ENCODE data around the gene NLRP3.
"Not testable (repeated sequence)": the region's sequence is repeated elsewhere in the genome, so short reads cannot be mapped to it uniquely, and the experiment has no call there.

The NLRP3 gene

DNA sequence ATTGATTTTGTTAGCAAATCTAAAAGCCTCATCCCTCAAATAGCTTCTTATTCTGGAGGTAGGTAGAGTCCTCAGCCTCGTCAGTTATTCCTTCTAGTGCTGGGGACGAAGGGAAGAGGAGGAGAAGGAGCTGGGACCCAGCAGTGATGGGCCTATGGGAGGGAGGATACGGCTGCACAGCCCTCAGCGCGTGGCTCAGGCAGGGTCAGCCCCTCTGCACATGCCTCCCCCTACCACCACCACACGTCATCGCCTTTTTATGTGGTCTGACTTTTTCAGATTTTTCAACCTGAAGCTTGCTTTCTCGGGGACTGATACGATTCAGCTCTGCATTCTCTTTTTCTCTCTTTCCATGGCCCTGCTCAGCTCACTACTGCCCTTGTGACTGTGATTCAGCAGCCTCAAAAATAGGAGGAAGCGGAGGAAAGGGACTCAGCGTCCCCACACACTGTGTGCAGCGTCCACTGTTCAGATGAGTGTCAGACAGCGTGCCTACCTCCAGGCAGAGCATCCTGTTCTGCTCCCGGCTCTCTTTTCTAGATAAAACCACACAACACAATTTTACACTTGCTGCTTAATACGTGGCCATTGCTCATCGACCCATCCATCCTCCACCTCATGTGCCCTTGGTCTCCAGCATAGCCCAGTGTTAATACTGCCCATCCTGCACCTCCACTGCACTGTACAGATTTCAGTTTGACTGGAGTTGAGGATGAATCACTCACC is 41.1 kb downstream of the NLRP3 start:
- no peak overlapping the region for H3K4me3 ChIP-seq (ENCODE audit: low read depth, low read length)
- no peak for DNase-seq (ENCODE audit: low read depth)

DNA sequence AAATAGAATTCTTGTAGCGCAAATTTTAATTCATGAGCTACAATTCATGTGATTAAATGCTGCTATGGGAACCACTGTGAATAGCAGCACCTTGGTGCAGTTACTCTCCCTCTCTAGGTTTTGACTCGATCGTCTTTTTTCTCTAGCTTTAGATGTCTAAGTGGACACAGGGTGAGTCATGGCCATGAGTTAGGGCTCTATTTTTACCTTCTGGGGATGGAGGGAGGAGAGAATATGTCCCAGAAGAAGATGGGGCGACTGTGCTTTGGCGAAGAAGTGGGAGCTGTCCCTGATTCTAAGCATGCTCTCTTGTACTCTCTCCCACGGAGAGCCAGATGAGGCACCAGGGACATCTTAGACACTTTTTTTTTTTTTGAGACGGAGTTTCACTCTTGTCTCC is 43.5 kb downstream of the NLRP3 start:
- no peak for DNase-seq (ENCODE audit: low read depth)
- no peak overlapping the region for H3K4me3 ChIP-seq (ENCODE audit: low read depth, low read length)

DNA sequence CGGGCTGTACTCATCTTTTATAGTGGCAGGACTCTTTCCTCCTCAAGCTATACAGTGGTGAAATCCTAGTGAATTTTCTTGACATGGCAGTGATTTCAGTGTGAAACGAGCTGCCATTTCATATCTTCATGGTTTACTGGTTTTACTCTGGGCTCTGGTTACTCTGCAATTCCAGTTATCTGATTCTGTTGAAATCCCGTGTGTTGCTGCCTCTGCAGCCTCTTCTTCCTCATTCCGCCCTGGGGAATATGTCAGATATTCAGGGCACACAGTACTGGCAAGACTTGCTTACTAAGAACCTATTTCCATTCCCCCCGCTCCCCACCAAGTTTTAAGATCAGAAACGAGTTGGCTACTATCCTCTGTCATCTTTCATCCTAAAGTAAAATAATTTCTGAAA is 49.8 kb downstream of the NLRP3 start:
- DNase-seq (ENCODE audit: low read depth) = no peak
- no peak overlapping the region for H3K4me3 ChIP-seq (ENCODE audit: low read depth, low read length)

DNA sequence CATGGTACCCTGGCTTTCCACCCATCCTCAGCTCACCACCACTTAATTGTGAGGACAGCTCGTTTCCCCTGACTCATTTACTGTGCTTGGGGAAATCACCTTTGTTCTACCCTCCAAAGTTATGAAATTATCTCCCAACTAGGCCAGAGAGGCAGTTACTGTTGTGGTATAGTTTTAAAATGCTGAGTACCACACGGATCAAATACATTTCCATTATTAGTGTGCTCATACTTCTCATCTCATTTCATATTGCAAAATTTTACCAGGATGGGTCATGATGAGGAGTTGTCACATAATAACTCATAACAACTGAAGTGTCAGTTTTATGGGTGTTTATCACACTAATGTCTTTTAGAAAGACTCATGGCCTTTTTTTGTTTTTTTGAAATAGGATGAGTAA is 51.2 kb downstream of the NLRP3 start:
- DNase-seq (ENCODE audit: low read depth) = no peak
- H3K4me3 ChIP-seq (ENCODE audit: low read depth, low read length) = no peak overlapping the region

DNA sequence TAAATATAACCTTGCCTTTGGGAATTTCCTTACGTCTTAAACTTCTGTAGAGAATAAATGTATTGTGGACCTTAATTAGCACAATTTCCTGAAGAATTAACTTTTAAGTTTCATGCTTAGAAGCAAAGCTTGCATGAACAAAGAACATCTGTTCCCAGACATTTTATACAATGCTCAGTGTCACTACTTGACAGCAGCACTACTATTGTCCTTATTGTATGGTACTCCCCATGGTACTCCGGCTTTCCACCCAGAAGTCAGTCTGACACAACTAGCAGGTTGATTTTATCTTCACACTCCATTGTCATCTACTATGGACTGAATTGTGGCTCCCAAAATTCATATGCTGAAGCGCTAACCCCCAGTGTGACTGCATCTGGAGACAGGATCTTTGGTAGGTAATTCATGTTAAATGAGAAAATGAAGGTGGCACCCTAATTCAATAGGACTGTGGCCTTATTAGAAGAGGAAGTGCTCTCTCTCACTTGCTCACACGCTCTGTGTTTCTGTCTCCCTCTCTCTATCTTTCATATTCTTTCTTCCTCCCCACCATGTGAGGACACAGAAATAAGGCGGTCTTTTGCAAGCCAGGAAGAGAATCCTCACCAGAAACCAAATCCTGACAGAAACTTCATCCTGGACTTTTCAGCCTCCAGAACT is 52.6 kb downstream of the NLRP3 start:
- no peak for DNase-seq (ENCODE audit: low read depth)

DNA sequence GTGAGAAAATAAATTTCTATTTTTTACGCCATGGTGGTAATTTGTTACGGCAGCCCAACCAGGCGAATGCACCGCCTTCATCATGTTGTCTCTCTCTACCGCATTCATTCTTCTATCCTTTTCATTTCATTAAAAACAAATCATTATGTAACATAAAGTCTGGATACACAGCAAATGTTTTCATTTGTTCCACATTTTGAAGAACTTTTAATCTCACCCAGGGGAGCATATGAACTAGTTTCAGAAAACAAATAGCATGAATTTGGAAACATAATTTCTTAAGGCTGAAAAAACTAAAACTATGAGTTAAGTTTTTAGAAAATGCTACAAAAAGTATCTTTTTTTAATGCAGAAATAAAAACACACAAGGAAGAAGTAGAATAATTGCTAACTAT is 53.2 kb downstream of the NLRP3 start:
- no peak for DNase-seq (ENCODE audit: low read depth)
- no peak overlapping the region for H3K4me3 ChIP-seq (ENCODE audit: low read depth, low read length)

More for the DNA sequence above, 52.6 kb downstream of the NLRP3 start:
- no peak overlapping the region for H3K4me3 ChIP-seq (ENCODE audit: low read depth, low read length)

DNA sequence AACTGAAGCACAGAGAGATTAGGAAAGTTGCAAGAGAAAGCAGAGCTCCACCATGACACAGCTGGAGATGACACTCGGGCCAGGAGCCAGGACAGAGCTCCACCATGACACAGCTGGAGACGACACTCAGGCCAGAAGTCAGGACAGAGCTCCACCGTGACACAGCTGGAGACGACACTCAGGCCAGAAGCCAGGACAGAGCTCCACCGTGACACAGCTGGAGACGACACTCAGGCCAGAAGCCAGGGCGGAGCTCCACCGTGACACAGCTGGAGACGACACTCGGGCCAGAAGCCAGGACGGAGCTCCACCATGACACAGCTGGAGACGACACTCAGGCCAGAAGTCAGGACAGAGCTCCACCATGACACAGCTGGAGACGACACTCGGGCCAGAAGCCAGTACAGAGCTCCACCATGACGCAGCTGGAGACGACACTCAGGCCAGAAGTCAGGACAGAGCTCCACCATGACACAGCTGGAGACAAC is 55.0 kb downstream of the NLRP3 start:
- not testable (repeated sequence) for H3K4me3 ChIP-seq (ENCODE audit: low read depth, low read length); DNase-seq (ENCODE audit: low read depth)

DNA sequence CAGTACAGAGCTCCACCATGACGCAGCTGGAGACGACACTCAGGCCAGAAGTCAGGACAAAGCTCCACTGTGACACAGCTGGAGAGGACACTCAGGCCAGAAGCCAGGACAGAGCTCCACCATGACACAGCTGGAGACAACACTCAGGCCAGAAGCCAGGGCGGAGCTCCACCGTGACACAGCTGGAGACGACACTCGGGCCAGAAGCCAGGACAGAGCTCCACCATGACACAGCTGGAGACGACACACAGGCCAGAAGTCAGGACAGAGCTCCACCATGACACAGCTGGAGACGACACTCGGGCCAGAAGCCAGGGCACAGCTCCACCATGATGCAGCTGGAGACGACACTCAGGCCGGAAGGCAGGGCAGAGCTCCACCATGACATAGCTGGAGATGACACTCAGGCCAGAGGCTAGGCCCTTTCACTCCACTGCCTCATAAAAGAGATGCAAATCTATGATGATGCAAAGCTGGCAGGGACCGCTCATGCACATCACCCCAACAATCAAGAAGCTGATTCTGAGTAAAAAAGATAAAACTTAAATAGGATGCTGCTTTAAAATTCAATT is 55.6 kb downstream of the NLRP3 start:
- DNase-seq (ENCODE audit: low read depth) = no peak
- H3K4me3 ChIP-seq (ENCODE audit: low read depth, low read length) = no peak overlapping the region

DNA sequence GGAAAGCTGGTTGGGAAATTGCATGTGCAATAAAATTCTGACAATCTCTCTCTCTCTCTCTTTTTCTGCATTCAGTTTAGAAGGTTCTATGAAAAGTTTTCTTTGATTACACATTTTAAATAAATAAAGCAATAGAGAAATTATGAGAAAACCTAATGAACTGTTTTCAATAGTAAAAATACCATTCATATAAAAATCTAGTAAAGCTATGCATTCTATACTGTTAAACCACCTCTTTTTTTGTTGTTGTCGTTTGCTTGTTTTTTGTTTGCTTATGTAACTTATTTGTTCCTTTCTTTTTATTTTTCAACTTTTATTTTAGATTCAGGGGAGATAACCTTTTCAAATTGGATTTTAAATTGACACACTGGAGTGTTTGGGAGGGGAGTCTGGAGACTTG is 56.1 kb downstream of the NLRP3 start:
- no peak for DNase-seq (ENCODE audit: low read depth)
- H3K4me3 ChIP-seq (ENCODE audit: low read depth, low read length) = no peak overlapping the region

DNA sequence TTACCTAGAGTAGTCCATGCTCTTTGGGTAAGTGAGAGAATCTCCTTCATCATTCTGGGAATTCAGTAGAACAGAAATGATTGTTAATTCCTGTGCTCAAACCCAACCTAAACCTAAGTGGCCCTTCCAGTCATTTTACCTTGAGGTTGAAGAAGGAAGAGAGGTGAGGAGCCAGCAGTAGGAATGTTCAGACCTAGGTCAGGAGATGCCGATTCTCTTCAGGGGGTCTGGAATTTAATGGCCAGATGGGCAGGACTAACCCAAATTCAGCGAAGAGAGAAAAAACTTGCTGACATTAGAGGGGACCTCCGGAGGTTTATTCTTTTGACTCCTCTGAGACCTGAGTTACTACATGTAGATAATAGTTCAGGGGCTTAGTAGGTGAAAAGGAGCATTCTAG is 58.4 kb downstream of the NLRP3 start:
- H3K4me3 ChIP-seq (ENCODE audit: low read depth, low read length) = no peak overlapping the region
- DNase-seq (ENCODE audit: low read depth) = no peak

DNA sequence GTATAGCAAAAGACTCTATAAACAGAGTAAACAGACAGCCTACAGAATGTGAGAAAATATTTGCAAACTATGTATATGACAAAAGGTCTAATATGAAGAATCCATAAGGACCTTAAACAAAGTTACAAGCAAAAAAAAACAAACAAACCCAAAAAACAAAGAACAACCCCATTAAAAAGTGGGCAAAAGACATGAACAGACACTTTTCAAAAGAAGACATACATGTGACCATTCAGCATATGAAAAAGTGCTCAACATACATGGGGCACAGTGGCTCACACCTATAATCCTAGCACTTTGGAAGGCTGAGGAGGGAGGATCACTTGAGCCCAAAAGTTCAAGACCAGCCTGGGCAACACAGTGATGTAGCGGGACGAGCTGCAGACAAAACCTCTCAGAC is 59.8 kb downstream of the NLRP3 start:
- H3K4me3 ChIP-seq (ENCODE audit: low read depth, low read length) = no peak overlapping the region
- no peak for DNase-seq (ENCODE audit: low read depth)

DNA sequence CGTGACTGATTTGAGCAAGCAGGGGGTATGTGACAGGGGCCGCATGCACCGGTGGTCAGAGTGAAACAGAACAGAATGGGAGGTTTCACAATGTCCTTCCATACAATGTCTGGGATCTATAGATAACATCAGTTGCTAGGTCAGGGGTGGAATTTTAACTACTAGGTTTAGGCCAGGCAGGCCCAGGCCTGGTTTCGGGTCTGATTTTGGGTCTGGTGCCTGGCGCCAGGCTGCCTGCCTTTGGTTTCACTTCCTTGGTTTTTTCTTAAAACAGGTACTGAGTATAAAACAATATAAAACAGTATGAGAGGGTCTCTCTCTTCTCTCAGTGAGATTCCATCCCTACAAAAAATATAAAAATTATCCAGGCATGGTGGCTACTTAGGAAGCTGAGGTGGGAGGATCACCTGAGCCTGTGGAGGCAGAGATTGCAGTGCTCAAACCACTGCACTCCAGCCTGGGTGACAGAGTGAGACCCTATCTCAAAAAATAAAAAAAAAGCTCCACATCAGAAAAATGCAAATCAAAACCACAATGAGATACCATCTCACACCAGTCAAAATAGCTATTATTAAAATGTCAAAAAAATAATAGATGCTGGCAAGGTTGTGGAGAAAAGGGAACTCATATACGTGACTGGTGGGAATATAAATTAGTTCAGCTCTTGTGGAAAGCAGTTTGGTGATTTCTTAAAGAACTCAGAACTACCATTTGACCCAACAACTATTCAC is 60.5 kb downstream of the NLRP3 start:
- DNase-seq (ENCODE audit: low read depth); H3K4me3 ChIP-seq (ENCODE audit: low read depth, low read length): not testable (repeated sequence)

DNA sequence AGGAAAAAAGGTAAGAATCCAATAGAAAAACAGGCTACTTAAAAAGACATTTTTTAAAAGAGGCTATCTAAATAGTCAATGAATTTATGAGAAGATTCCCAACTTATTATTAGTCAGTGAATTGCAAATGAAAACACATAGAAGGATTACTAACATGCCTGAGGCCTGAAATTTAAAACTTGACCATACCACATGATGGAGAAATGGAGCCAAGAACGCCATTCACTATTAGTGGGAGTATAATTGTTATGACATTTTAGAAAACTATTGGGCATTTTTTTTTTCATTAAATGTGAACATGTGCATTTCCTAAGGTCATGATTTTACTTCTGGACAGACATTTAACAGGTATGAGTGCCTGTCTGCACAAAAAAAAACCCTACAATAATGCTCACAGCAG is 66.8 kb downstream of the NLRP3 start:
- no peak for DNase-seq (ENCODE audit: low read depth)
- no peak overlapping the region for H3K4me3 ChIP-seq (ENCODE audit: low read depth, low read length)

DNA sequence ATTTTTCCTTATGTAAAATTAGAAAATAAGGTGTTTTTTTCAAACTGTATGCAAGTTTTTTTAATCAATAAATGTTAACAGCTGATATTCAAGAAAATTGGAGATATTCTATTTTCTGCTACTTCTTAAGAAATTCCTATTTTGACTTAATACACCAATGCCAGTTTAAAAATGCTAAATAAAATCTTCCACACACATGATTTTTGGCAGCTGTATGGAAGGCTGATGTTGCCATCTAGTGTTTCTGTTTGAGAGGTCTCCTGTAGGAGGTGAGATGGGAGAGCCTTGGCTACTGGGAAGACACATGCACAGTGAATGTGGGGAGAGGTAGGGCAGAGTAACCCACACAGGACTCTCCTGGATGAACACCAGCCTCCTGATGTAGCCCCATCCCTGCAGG is 71.1 kb downstream of the NLRP3 start:
- peak; percentile 2 for DNase-seq (ENCODE audit: low read depth)

DNA sequence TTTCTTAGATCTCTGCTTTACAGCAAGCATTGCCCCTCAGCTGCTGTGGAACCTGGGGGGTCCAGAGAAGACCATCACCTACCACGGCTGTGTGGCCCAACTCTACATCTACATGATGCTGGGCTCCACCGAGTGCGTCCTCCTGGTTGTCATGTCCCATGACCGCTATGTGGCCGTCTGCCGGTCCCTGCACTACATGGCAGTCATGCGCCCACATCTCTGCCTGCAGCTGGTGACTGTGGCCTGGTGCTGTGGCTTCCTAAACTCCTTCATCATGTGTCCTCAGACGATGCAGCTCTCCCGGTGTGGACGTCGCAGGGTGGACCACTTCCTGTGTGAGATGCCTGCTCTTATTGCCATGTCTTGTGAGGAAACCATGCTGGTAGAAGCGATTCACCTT is 75.4 kb downstream of the NLRP3 start:
- no peak for DNase-seq (ENCODE audit: low read depth)
- H3K4me3 ChIP-seq (ENCODE audit: low read depth, low read length) = no peak overlapping the region

More for the DNA sequence above, 71.1 kb downstream of the NLRP3 start:
- no peak overlapping the region for H3K4me3 ChIP-seq (ENCODE audit: low read depth, low read length)

DNA sequence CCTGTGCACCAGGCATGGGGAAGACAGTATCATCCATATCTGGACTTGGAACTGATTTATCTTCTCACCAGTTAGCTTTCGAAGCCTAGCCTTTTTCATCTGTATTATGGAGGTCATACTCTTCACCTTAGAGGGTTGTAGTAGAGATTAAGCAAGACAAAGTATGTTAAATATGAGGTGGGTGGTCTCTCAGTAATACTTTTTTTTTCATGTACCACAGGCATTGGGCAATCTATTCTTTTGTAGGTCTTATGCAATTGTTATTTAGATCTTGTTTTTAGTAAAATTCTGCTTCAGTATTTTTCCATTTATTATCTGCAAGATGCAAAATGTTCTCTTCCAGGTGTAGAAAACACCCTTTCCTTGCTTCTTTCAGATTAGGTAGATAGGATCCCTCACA is 77.1 kb downstream of the NLRP3 start:
- no peak overlapping the region for H3K4me3 ChIP-seq (ENCODE audit: low read depth, low read length)
- DNase-seq (ENCODE audit: low read depth) = no peak

DNA sequence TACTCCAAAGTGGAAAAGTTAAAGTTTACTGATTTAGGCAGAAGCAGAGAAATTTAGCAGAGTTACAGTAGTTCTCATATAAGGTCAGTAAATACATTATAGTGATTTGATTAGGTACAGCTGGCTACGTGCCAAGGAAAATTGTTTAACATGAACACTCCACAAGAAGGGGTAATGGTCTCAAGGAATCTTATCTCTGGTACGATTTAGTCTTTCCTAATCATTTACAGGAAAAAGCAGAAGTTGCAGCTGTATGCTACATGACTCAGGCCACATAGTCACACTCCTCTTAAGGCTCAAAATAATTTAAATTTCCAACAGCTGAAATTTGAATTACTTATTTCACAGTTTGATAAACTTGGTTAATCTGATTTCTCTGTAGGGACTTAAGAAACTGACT is 78.8 kb downstream of the NLRP3 start:
- no peak for DNase-seq (ENCODE audit: low read depth)
- H3K4me3 ChIP-seq (ENCODE audit: low read depth, low read length) = no peak overlapping the region

DNA sequence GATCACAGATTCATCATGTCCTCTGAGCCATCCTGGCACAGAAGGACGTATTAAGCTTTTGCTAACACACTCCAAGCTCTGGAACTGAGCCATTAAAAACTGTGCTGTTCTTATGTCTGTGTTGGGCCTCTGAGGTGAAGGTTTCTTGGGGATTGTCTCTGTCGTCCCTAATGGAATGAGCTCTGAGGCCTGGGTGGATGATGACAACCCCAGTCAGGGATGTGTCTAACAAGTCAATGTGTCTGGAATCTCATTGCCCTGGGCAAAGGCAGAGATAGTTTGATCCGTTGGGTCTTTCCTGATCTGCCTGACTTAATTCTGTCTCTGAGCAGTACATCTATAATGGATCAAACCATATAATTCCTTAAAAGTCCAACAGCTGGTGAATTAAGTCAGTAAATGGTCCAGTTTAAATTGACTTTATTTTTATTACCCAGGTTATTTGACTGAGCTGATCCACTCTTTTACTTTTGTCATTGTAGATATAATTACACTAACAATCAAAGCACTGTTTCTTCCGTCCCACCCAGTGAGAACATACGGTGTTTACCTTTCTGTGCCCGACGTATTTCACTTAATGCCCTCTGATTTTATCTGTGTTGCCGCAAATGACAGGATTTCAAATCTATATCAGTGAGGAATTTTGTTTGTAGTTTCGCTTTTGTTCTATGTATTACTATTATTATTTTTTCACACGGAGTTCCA is 80.8 kb downstream of the NLRP3 start:
- H3K4me3 ChIP-seq (ENCODE audit: low read depth, low read length) = no peak overlapping the region
- DNase-seq (ENCODE audit: low read depth) = no peak
